GM23338 (cell line): ENCODE data around the gene LRMDA. TPM values are rescaled to one million over a fixed set of nuclear protein-coding genes. Genes with fewer than 3 reads are reported as not detected.

Source experiments
- ATAC-seq: fragments of 200-7000 bp; cut with Tn5 transposase; 3 replicates; pipeline ENCODE4 v1.9.1; 2020
- DNase-seq: peaks from one replicate; pipeline ENCODE4 v3.0.0-alpha.2; 2015; ENCODE audit warnings: low spot score
- H2AFZ ChIP-seq: fragments of 200-600 bp; sonication (generic); 2 replicates; pipeline ENCODE4 v1.8.0; 2016; ENCODE audit warnings: antibody characterized with exemption, mild to moderate bottlenecking, moderate library complexity
- H3F3A ChIP-seq: fragments of 200-600 bp; sonication (generic); replicated peaks from 2 replicates; pipeline ENCODE4 v1.8.0; 2017; ENCODE audit warnings: antibody characterized with exemption, mixed run types, low read depth
- H3K27ac ChIP-seq: fragments of 200-600 bp; sonication (generic); 2 replicates; pipeline ENCODE4 v1.6.1; 2016; ENCODE audit warnings: low read depth
- H3K27me3 ChIP-seq: fragments of 200-600 bp; sonication (generic); 2 replicates; pipeline ENCODE4 v1.8.0; 2016; ENCODE audit warnings: mild to moderate bottlenecking, mixed run types, moderate library complexity; ENCODE audit not compliant: insufficient read depth
- H3K36me3 ChIP-seq: fragments of 200-600 bp; sonication (generic); 2 replicates; pipeline ENCODE4 v1.8.0; 2016; ENCODE audit warnings: mild to moderate bottlenecking; ENCODE audit not compliant: insufficient read depth
- H3K4me1 ChIP-seq: fragments of 200-600 bp; sonication (generic); 2 replicates; pipeline ENCODE4 v1.8.0; 2016; ENCODE audit warnings: mild to moderate bottlenecking, moderate library complexity; ENCODE audit not compliant: insufficient read depth
- H3K4me2 ChIP-seq: fragments of 200-600 bp; sonication (generic); 2 replicates; pipeline ENCODE4 v1.7.1; 2017; ENCODE audit warnings: mixed run types
- H3K4me3 ChIP-seq: fragments of 200-600 bp; sonication (generic); 2 replicates; pipeline ENCODE4 v1.6.1; 2016; ENCODE audit warnings: mixed run types
- H3K79me2 ChIP-seq: fragments of 200-600 bp; sonication (generic); replicated peaks from 2 replicates; pipeline ENCODE4 v1.8.0; 2017; ENCODE audit warnings: mild to moderate bottlenecking; ENCODE audit not compliant: insufficient read depth
- H3K9me2 ChIP-seq: fragments of 200-600 bp; sonication (generic); 2 replicates; pipeline ENCODE4 v1.8.0; 2017; ENCODE audit not compliant: insufficient read depth
- H4K20me1 ChIP-seq: fragments of 200-600 bp; sonication (generic); replicated peaks from 2 replicates; pipeline ENCODE4 v1.8.0; 2017; ENCODE audit warnings: mild to moderate bottlenecking; ENCODE audit not compliant: insufficient read depth
- H3K27ac Mint-ChIP-seq: 2 replicates; pipeline ENCODE4 v1.8.0; 2020; ENCODE audit warnings: inconsistent platforms, mild to moderate bottlenecking, moderate library complexity, mixed read lengths
- H3K27me3 Mint-ChIP-seq: 3 replicates; pipeline ENCODE4 v1.8.0; 2022; ENCODE audit warnings: low read depth, mild to moderate bottlenecking, moderate library complexity, mixed read lengths, inconsistent platforms; ENCODE audit not compliant: insufficient read depth, poor library complexity
- H3K36me3 Mint-ChIP-seq: 3 replicates; pipeline ENCODE4 v1.8.0; 2021; ENCODE audit warnings: low read depth, mild to moderate bottlenecking, inconsistent platforms, moderate library complexity, mixed read lengths
- H3K4me1 Mint-ChIP-seq: 3 replicates; pipeline ENCODE4 v1.8.0; 2020; ENCODE audit warnings: mild to moderate bottlenecking, inconsistent platforms, mixed read lengths
- H3K4me3 Mint-ChIP-seq: 3 replicates; pipeline ENCODE4 v1.8.0; 2021; ENCODE audit warnings: moderate library complexity, mild to moderate bottlenecking, inconsistent platforms, mixed read lengths
- H3K9me3 Mint-ChIP-seq: 3 replicates; pipeline ENCODE4 v1.8.0; 2020; ENCODE audit warnings: moderate library complexity, mild to moderate bottlenecking, inconsistent platforms, mixed read lengths
- CREB1 ChIP-seq: fragments of 250-450 bp; sonication (Bioruptor Pico); IDR thresholded peaks from 2 replicates; pipeline ENCODE4 v1.5.0; 2020; ENCODE audit warnings: low read depth, mild to moderate bottlenecking, moderate library complexity
- CTCF ChIP-seq, 2 experiments: fragments of 200-600 bp in 1 of 2; sonication (generic) in 1 of 2; conservative IDR thresholded peaks; 2 replicates each; pipeline versions ENCODE4 v1.5.1 to v1.6.1; 2016 to 2017; ENCODE audit warnings: antibody characterized with exemption in 2 of 2, low read depth in 2 of 2, mild to moderate bottlenecking in 2 of 2, moderate library complexity in 1 of 2
- ETS1 ChIP-seq: IDR thresholded peaks from 2 replicates; pipeline ENCODE4 v1.6.1; 2016; ENCODE audit warnings: antibody characterized with exemption
- EZH2 ChIP-seq: fragments of 200-600 bp; sonication (generic); IDR thresholded peaks from one replicate; pipeline ENCODE4 v1.8.0; 2017; ENCODE audit warnings: antibody characterized with exemption, mild to moderate bottlenecking, low read depth; ENCODE audit not compliant: unreplicated experiment
- EZH2phosphoT487 ChIP-seq: fragments of 200-600 bp; sonication (generic); IDR thresholded peaks from one replicate; pipeline ENCODE4 v1.8.1; 2018; ENCODE audit warnings: antibody characterized with exemption; ENCODE audit not compliant: unreplicated experiment
- JUNB ChIP-seq: IDR thresholded peaks from one replicate; pipeline ENCODE4 v1.6.1; 2016; ENCODE audit warnings: antibody characterized with exemption; ENCODE audit not compliant: unreplicated experiment
- NANOG ChIP-seq: IDR thresholded peaks from 2 replicates; pipeline ENCODE4 v1.6.1; 2016; ENCODE audit warnings: antibody characterized with exemption, borderline replicate concordance
- POLR2AphosphoS5 ChIP-seq: IDR thresholded peaks from 2 replicates; pipeline ENCODE4 v1.6.1; 2016; ENCODE audit warnings: antibody characterized with exemption, low read depth
- REST ChIP-seq: IDR thresholded peaks from one replicate; pipeline ENCODE4 v1.6.1; 2018; ENCODE audit warnings: antibody characterized with exemption; ENCODE audit not compliant: unreplicated experiment
- STAT1 ChIP-seq: IDR thresholded peaks from one replicate; pipeline ENCODE4 v1.6.1; 2016; ENCODE audit warnings: antibody characterized with exemption; ENCODE audit not compliant: unreplicated experiment
- ZNF114 ChIP-seq: fragments of 250-450 bp; sonication (Bioruptor Pico); IDR thresholded peaks from 2 replicates; pipeline ENCODE4 v1.5.0; 2020; ENCODE audit warnings: mild to moderate bottlenecking, moderate library complexity
- ZNF331 ChIP-seq: fragments of 250-450 bp; sonication (Bioruptor Pico); IDR thresholded peaks from 2 replicates; pipeline ENCODE4 v1.5.0; 2020; ENCODE audit warnings: low read depth, mild to moderate bottlenecking, moderate library complexity
- ZNF462 ChIP-seq: fragments of 250-450 bp; sonication (Bioruptor Pico); IDR thresholded peaks from 2 replicates; pipeline ENCODE4 v1.5.0; 2020; ENCODE audit warnings: mild to moderate bottlenecking, moderate library complexity
- polyA plus RNA-seq: library from polyadenylated mRNA; unstranded; fragments of >200 nt; fragmentation: Nextera tagmentation; extraction: Ambion mirVana; gene quantifications from 2 replicates; pipeline ENCODE4 v1.2.1, GENCODE V29; 2016
- total RNA-seq: library from RNA; depleted of rRNA; stranded (reverse); fragments of >200 nt; shearing (Covaris generic); gene quantifications from 2 replicates; pipeline ENCODE4 v1.2.3, GENCODE V29; 2014

Gene LRMDA
- total and polyA plus RNA-seq, 2 experiments from 2014 or later = 0.90 to 1.8 TPM

- TF ChIP-seq REST (no peak), STAT1 (no peak), CTCF (conservative IDR thresholded peaks at IDR 0.05; ENCODE audit: low read depth in 2 of 2) (no peak), EZH2 (no peak), POLR2AphosphoS5 (no peak), ZNF331 (CRISPR knock-in tag) (no peak), ETS1 (no peak), JUNB (no peak), NANOG (no peak), ZNF114 (no peak), EZH2phosphoT487 (no peak)
Observed at GRCh38 chr10:76581506-76582256, 1150.3 kb downstream of the LRMDA start (continued).

- Histone ChIP-seq H3F3A (no peaks in the 10 kb centered on the region), H3K36me3 (no peaks in the 10 kb centered on the region), H3K9me2 (peaks cover 3% of the 10 kb centered on the region; the same call in 1 of the 2 replicates), H3K27me3 (no peaks in the 10 kb centered on the region), H3K79me2 (no peaks in the 10 kb centered on the region), H4K20me1 (no peaks in the 10 kb centered on the region), H3K4me2 (no peak overlapping the region), H3K4me3 (no peak overlapping the region), H3K4me1 (no peaks in the 10 kb centered on the region), H3K27ac (no peak overlapping the region), H2AFZ (no peak overlapping the region)
- no peak for ATAC-seq
- H3K4me1 Mint-ChIP-seq = peaks cover 6% of the 10 kb centered on the region; the same call in 2 of the 3 replicates
- no peaks in the 10 kb centered on the region; the same call in 2 of the 3 replicates for H3K9me3 Mint-ChIP-seq
- H3K27ac Mint-ChIP-seq = no peak overlapping the region
- DNase-seq = no peak
- no peaks in the 10 kb centered on the region for H3K36me3 Mint-ChIP-seq
- no peak overlapping the region for H3K4me3 Mint-ChIP-seq
- H3K27me3 Mint-ChIP-seq = no peaks in the 10 kb centered on the region
- no peak for TF ChIP-seq EZH2phosphoT487
- no peak for TF ChIP-seq POLR2AphosphoS5
- TF ChIP-seq CREB1 (CRISPR knock-in tag) = no peak
- TF ChIP-seq ZNF331 (CRISPR knock-in tag) = no peak
- TF ChIP-seq ZNF462 = no peak
- no peak for TF ChIP-seq ZNF114
Observed at GRCh38 chr10:76582531-76582930, 1151.1 kb downstream of the LRMDA start.
